ENCODE data around the gene PNKP. TPM values are rescaled to one million over a fixed set of nuclear protein-coding genes. Genes with fewer than 3 reads are reported as not detected.

The PNKP gene
- total and polyA plus RNA-seq, 10 of the 15 experiments (the other 5 are each of a cell fraction or from before 2014, with no cell fraction given): 2.9 to 82.3 (median 33.2) TPM

GRCh38 chr19:49835562-49835961, 31.8 kb downstream of the PNKP start (continued):
- TF ChIP-seq CHD4 (IDR thresholded peaks at IDR 0.05): no peak
- TF ChIP-seq RELA (IDR thresholded peaks at IDR 0.05; ENCODE audit: borderline replicate concordance, partially characterized antibody): no peak
- TF ChIP-seq HDAC2 (IDR thresholded peaks at IDR 0.05): no peak
- TF ChIP-seq CEBPZ (IDR thresholded peaks at IDR 0.05; ENCODE audit: low read depth, low read length): no peak
- TF ChIP-seq PKNOX1 (IDR thresholded peaks at IDR 0.05): no peak
- TF ChIP-seq ZZZ3 (IDR thresholded peaks at IDR 0.05; ENCODE audit: control insufficient read depth, insufficient read length, low read depth): no peak
- no peak for TF ChIP-seq NRF1 (conservative IDR thresholded peaks at IDR 0.05; ENCODE audit: low read depth, low read length)

- WGBS (ENCODE audit: insufficient coverage, insufficient replicate concordance, low lambda C conversion rate, missing lambda C conversion rate): 86% methylated on average over 7 of the region's 7 CpGs
- DNase-seq (ENCODE audit: low read depth, low spot score) (no peak), FAIRE-seq (no peak), ATAC-seq (no peak)
- ChIA-PET POLR2A (interaction anchor here (0.5 kb wide), 1 partner anchor 118 kb away, joined by 3 read pairs; no protein-coding TSS in a partner anchor), SMC1A (ENCODE audit: uncharacterized antibody, unreplicated experiment) (no interaction called here), RAD21 (ENCODE audit: unreplicated experiment) (no interaction called here), CTCF (no interaction called here)
- Histone ChIP-seq H3K36me3 (ENCODE audit: control insufficient read depth in 2 of 2, insufficient read depth in 2 of 2, low read length in 1 of 2) (peaks cover 17 to 33% of the 10 kb centered on the region in 2 experiments), H3K79me2 (ENCODE audit: control insufficient read depth, insufficient read depth, low read length) (no peaks in the 10 kb centered on the region), H3K4me1 (ENCODE audit: control insufficient read depth, insufficient read depth, low read length) (no peaks in the 10 kb centered on the region), H4K20me1 (ENCODE audit: control insufficient read depth, insufficient read depth) (no peaks in the 10 kb centered on the region), H3K27me3 (replicated peaks in 1 of 2; ENCODE audit: control insufficient read depth in 2 of 2, insufficient read depth in 2 of 2, low read length in 1 of 2) (no peaks in the 10 kb centered on the region), H2AFZ (ENCODE audit: control insufficient read depth, low read depth, low read length) (no peak overlapping the region), H3K4me2 (ENCODE audit: control insufficient read depth, insufficient read depth) (no peak overlapping the region), H3K9me3 (replicated peaks; ENCODE audit: control insufficient read depth, insufficient read depth, low read length) (no peaks in the 10 kb centered on the region), H3K27ac (ENCODE audit: control insufficient read depth, insufficient read depth) (no peak overlapping the region), H3K4me3 (no peak overlapping the region), H3K9ac (ENCODE audit: control insufficient read depth, insufficient read depth, low read length) (no peak overlapping the region)
- no TSS peak for BruUV-seq (replicated peaks)
- intact Hi-C loops (cut with micrococcal nuclease; ENCODE audit: unreplicated experiment) (no loop called here), in situ Hi-C loops (cut with MboI) (no loop called here)
- TF ChIP-seq CTCF (IDR thresholded peaks at IDR 0.05 in 2 of 3, conservative IDR thresholded peaks at IDR 0.05 in 1 of 3; ENCODE audit: control insufficient read depth in 2 of 3, extremely low read depth in 1 of 3, insufficient read depth in 1 of 3, low read depth in 3 of 3, low read length in 3 of 3) (no peak), NR2C2 (IDR thresholded peaks at IDR 0.05; ENCODE audit: borderline replicate concordance, control insufficient read depth, insufficient read length, low read depth) (no peak), BRCA1 (IDR thresholded peaks at IDR 0.05; ENCODE audit: low read depth, low read length) (no peak), SREBF1 (IDR thresholded peaks at IDR 0.05; ENCODE audit: low read length) (no peak), NKRF (conservative IDR thresholded peaks at IDR 0.05) (no peak), BMI1 (IDR thresholded peaks at IDR 0.05; ENCODE audit: borderline replicate concordance) (no peak), ZNF274 (IDR thresholded peaks at IDR 0.05; ENCODE audit: insufficient read depth, insufficient read length) (no peak)
Measured at GRCh38 chr19:49833599-49833998, 33.8 kb downstream of the PNKP start.
